ENCODE measurements around the gene TNFSF4.

The TNFSF4 gene

DNA sequence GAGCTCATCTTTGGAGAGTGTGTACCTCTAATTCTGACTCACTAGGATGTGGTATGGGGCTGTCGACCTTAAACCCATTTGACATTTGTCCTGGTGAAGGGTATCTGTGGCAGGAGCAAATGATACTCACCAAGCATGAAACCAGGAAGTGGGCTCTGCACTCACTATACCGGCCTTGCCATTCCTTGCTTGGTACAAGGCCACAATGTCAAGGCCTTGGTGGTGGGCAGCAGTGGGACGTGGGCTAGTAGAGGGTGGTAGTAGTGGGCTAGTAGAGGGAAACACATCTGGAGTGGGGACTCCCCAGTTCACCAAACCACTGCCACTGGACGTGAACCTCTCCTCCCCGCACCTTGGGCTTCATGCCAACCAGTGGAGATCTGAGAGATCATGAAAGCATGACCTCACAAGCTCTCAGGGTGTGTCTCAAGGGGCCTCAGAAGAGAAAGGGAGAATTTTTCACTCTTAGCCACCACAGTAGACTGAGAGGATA lies 11.5 kb downstream of the TNFSF4 start:
- no peaks in the 10 kb centered on the region for H3K36me3 ChIP-seq
- TF ChIP-seq Cebpa-rat (IDR thresholded peaks at IDR 0.05) = no peak
- no peak overlapping the region for H3K9ac ChIP-seq
- no peak overlapping the region for H3K4me3 ChIP-seq
- H3K4me1 ChIP-seq = peaks cover 29% of the 10 kb centered on the region
- H3K27me3 ChIP-seq = no peaks in the 10 kb centered on the region
- no peaks in the 10 kb centered on the region for H3K9me3 ChIP-seq
- H3K27ac ChIP-seq = peak overlapping the region; percentile 56; the same call in 1 of the 2 replicates
- peak overlapping the region; percentile 60 for H3K4me2 ChIP-seq
- no peaks in the 10 kb centered on the region for H4K20me1 ChIP-seq

DNA sequence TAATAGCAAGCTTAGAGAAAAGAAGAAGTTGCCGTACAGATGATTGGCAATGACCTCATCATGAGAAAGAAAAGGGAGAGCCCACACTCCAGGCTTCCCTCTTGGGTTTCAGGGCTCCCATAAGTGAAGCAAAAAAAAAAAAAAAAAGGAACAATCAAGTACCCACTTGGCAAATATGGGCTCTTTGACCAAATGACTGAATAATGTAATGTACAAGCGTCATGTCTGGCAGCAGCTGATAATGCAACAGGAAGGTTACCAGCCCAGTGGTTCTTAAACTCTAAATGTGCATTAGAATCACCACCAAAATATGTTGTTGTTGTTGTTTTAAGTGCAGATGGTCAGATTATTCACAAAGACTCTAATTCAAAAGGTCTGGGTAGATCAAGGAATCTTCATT lies 13.5 kb downstream of the TNFSF4 start:
- H3K36me3 ChIP-seq = no peaks in the 10 kb centered on the region
- no peaks in the 10 kb centered on the region for H3K27me3 ChIP-seq
- peaks cover 37% of the 10 kb centered on the region for H3K4me1 ChIP-seq
- H3K9me3 ChIP-seq = no peaks in the 10 kb centered on the region
- H3K27ac ChIP-seq = no peak overlapping the region
- no peak overlapping the region for H3K4me2 ChIP-seq
- H3K4me3 ChIP-seq = no peak overlapping the region
- H3K9ac ChIP-seq = no peak overlapping the region
- TF ChIP-seq Cebpa-rat (IDR thresholded peaks at IDR 0.05) = no peak
- H4K20me1 ChIP-seq = no peaks in the 10 kb centered on the region

DNA sequence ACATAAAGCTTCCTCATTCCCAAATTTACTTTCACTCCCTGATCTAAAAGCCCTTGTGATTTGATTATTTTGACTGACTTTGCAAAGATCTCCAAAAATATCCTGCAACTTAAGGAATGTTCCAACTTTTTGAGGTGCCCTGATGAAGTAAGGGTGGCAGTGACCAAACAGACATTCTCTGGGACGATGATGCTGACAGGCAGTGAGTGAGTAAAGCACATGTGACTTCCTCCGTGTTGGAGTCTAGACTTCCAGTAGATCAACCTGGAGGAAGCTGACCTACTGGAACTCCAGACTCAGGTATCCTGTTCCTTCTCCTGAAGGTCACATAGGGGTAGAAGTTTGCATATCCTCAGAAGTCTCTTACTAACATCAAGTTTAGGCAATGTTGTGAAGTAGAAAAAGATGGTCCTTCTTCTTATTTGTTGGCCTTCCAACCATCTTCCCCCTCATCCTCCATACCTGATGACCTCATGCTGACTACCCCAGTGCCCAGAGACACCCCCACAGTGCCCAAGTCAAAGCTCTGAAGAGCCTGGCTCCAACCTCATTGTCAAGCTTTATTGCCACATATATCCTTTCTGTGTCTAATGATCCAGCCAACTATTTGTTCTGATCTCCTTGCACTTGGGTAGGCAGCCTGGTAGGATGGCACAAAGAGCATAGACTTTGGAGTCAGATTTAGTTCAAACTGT lies 16.0 kb downstream of the TNFSF4 start:
- Histone ChIP-seq H3K36me3 (no peaks in the 10 kb centered on the region), H3K4me3 (no peak overlapping the region), H4K20me1 (no peaks in the 10 kb centered on the region), H3K4me1 (peaks cover 26% of the 10 kb centered on the region), H3K9me3 (no peaks in the 10 kb centered on the region), H3K4me2 (peak overlapping the region; percentile 29; the same call in 1 of the 2 replicates), H3K27ac (no peak overlapping the region), H3K9ac (no peak overlapping the region; the same call in 1 of the 2 replicates), H3K27me3 (no peaks in the 10 kb centered on the region)
- no peak for TF ChIP-seq Cebpa-rat (IDR thresholded peaks at IDR 0.05)

DNA sequence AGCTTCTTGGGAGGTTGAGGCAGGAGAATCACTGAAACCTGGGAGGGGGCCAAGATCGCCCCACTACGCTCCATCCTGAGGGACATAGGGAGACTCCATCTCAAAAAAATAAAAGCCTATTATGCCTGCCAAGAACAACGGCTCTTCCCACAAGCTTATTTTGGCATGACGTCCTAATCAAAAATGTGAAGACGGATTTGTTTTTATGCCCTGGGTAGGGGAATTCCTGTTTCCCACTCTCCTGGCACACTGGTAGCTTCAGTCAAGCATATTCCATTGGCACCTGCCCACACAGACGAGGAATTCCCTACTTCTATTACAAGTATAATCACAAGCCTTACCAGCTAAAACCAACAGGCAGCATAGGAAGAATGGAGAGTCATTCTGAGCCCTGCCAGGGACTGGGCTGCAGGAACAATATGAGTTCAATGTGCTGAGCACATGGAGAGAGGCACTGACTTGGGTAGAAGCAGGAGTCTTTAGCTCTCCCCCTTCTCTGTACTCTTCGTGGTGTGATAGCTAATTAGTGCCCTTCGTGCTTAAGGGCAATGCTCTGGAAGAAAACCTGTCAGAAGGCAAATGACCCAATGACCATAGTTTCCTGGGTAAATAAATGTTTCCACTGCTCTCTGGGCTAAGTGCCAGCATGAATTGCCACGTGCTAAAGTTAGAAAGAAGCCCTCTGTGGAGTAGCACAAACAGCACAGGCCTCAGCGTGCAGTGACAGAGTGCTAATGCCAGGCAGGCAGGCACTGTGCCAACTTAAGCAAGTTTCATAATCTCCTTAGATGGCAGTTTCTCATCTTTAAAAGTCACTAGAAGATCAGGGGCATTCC lies 16.8 kb downstream of the TNFSF4 start:
- peaks cover 18% of the 10 kb centered on the region for H3K4me1 ChIP-seq
- H3K4me2 ChIP-seq = peak overlapping the region; percentile 29
- H3K27ac ChIP-seq = no peak overlapping the region
- TF ChIP-seq Cebpa-rat (IDR thresholded peaks at IDR 0.05) = no peak
- no peaks in the 10 kb centered on the region for H3K27me3 ChIP-seq
- H3K4me3 ChIP-seq = no peak overlapping the region
- H3K36me3 ChIP-seq = no peaks in the 10 kb centered on the region
- H3K9ac ChIP-seq = no peak overlapping the region; the same call in 1 of the 2 replicates
- no peaks in the 10 kb centered on the region for H3K9me3 ChIP-seq
- no peaks in the 10 kb centered on the region for H4K20me1 ChIP-seq

DNA sequence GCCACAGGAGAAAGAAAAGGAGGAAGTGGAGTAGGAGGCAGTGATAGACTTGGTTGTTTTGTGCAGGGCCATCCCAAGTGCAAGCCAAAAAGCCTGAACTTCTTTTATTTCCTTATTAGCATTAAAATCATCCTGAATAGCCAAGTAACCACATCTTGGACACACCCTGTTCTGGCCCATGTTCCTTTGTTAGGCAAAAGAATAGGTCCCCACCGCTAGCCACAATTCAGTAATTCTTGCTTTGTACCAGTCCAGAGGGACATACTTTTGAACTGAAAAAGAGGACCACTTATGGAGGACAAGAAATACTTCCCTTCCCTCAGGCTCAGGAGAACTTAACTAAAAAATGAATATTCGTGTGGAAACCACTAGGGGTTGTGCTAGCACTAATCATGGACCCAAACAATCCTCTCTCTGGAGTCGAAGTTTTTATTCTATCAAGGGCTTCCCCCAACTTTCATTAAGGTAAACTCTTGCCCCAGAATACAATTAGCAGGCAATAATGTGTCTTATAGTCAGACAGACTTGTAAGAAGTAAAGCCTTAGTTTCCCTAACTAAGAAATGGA lies 19.4 kb downstream of the TNFSF4 start:
- H3K4me3 ChIP-seq = no peak overlapping the region
- no peak overlapping the region for H3K4me2 ChIP-seq
- peaks cover 15% of the 10 kb centered on the region for H3K4me1 ChIP-seq
- no peaks in the 10 kb centered on the region for H4K20me1 ChIP-seq
- no peak overlapping the region for H3K9ac ChIP-seq
- H3K36me3 ChIP-seq = no peaks in the 10 kb centered on the region
- H3K27ac ChIP-seq = no peak overlapping the region
- H3K9me3 ChIP-seq = no peaks in the 10 kb centered on the region
- no peak for TF ChIP-seq Cebpa-rat (IDR thresholded peaks at IDR 0.05)
- H3K27me3 ChIP-seq = no peaks in the 10 kb centered on the region

DNA sequence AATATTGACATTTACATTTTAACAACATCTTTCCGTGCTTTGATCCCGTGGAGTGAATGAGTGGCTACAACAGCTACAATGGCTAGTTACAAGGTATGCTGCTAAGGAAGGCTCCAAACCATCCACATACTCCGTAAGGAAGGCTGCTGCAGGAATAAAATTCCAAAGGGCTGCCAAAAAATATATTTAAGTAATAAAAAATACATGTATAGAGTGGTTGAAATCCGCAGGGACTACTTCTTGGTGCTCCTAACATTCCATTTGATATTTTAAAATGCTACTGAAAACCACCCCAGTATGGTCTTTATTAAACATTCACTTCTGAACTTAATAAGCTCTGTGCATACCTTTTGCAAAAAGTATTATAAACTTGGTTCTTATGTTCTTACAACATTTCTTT lies 25.3 kb downstream of the TNFSF4 start:
- Histone ChIP-seq H3K4me2 (peak overlapping the region; percentile 54), H3K27ac (no peak overlapping the region), H4K20me1 (no peaks in the 10 kb centered on the region), H3K36me3 (no peaks in the 10 kb centered on the region), H3K9me3 (peaks cover 10% of the 10 kb centered on the region), H3K4me1 (peaks cover 12% of the 10 kb centered on the region), H3K27me3 (no peaks in the 10 kb centered on the region), H3K4me3 (no peak overlapping the region), H3K9ac (no peak overlapping the region)
- no peak for TF ChIP-seq Cebpa-rat (IDR thresholded peaks at IDR 0.05)

DNA sequence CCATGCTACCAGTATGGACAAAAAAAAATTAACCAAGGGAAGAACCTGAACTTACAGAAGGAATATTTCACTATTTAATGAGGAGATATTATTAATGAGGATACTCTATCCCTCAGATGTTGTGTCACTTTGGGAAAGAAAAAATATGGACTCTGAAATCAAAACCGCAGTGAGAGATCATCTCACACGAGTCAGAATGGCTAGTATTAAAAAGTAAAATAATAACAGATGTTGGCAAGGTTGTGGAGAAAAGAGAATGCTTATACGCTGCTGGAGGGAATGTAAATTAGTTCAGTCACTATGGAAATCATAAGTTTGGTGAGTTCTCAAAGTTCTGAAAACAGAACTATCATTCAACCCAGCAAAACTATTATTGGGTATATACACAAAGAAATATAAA lies 30.9 kb downstream of the TNFSF4 start:
- TF ChIP-seq Cebpa-rat (IDR thresholded peaks at IDR 0.05) = no peak
- no peaks in the 10 kb centered on the region for H3K36me3 ChIP-seq
- H4K20me1 ChIP-seq = no peaks in the 10 kb centered on the region
- H3K9ac ChIP-seq = no peak overlapping the region
- H3K4me3 ChIP-seq = no peak overlapping the region
- H3K4me1 ChIP-seq = peaks cover 21% of the 10 kb centered on the region
- no peak overlapping the region for H3K27ac ChIP-seq
- H3K27me3 ChIP-seq = no peaks in the 10 kb centered on the region
- H3K4me2 ChIP-seq = peak overlapping the region; percentile 18
- H3K9me3 ChIP-seq = peaks cover 50% of the 10 kb centered on the region

DNA sequence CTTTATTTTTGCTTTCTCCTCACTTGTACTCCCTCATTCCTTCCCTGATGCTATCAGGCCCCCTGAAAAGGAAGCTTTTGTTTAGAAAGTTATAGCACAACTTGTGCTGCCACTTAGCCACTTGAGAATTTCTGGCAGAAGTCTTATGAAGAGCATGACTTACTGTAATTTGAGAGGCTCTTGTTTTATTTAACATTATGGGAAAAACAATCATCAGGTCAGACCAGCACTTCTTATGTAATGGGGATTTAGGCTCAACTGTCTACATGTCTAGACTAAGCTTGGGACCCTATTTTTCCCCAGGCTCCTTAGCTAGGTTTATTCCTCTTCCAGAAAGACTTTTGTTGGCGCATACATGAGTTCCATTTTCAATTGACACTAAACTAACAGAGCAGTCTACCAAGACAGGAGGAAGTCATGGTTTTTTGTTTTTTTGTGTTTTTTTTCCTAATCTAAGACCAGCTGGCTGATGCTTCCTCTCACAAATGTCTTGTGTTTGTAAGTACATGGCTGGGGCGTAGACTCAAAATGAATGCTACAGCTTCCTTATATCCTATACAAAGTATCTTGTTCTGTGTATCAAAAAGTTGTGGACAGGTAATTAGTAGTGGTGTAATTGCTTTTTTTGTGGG lies 31.5 kb downstream of the TNFSF4 start:
- H3K9me3 ChIP-seq = peaks cover 50% of the 10 kb centered on the region
- no peaks in the 10 kb centered on the region for H4K20me1 ChIP-seq
- H3K9ac ChIP-seq = no peak overlapping the region
- no peaks in the 10 kb centered on the region for H3K27me3 ChIP-seq
- no peaks in the 10 kb centered on the region for H3K36me3 ChIP-seq
- peak overlapping the region; percentile 4; the same call in 1 of the 2 replicates for H3K27ac ChIP-seq
- H3K4me2 ChIP-seq = peak overlapping the region; percentile 18
- H3K4me3 ChIP-seq = no peak overlapping the region
- TF ChIP-seq Cebpa-rat (IDR thresholded peaks at IDR 0.05) = no peak
- peaks cover 15% of the 10 kb centered on the region; the same call in 1 of the 2 replicates for H3K4me1 ChIP-seq

DNA sequence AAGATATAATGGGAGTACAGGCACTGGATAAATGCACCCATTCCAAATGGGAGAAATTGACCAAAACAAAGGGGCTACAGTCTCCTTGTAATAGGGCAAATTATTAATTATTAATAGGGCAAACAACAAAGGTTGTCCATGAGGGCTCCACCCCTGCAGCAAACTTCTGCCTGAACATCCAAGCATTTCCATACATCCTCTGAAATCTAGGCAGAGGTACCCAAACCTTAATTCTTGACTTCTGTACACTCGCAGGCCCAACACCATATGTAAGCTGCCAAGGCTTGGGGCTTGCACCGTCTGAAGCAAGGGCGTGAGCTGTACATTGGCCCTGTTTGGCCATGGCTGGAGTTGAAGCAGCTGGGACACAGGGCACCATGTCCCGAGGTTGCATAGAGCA lies 33.7 kb downstream of the TNFSF4 start:
- Histone ChIP-seq H3K4me3 (no peak overlapping the region; the same call in 1 of the 2 replicates), H3K9me3 (peaks cover 50% of the 10 kb centered on the region), H3K36me3 (no peaks in the 10 kb centered on the region), H3K27me3 (no peaks in the 10 kb centered on the region), H3K4me2 (no peak overlapping the region), H3K27ac (no peak overlapping the region), H3K9ac (no peak overlapping the region), H3K4me1 (peaks cover 14% of the 10 kb centered on the region; the same call in 1 of the 2 replicates), H4K20me1 (no peaks in the 10 kb centered on the region)
- no peak for TF ChIP-seq Cebpa-rat (IDR thresholded peaks at IDR 0.05)

Data from BLaER1 (cell line).